GM21360 (cell line): ENCODE measurements around the gene ZNF189.

ENCODE experiments used
- ATAC-seq: cut with Tn5 transposase; IDR thresholded peaks from one replicate; pipeline ENCODE4 v1.9.1; 2021; ENCODE audit warnings: mild to moderate bottlenecking, moderate library complexity; ENCODE audit not compliant: unreplicated experiment

ZNF189 gene

GRCh38 chr9:101417977-101418376, 19.3 kb downstream of the ZNF189 start:
- no peak for ATAC-seq

- no peak for ATAC-seq
These were observed 20.1 kb downstream of the ZNF189 start for GRCh38 chr9:101418518-101419430.

- no peak for ATAC-seq
These were observed 21.2 kb downstream of the ZNF189 start for GRCh38 chr9:101419863-101420262.

- no peak for ATAC-seq
These were observed 23.0 kb downstream of the ZNF189 start for GRCh38 chr9:101421653-101422065.

GRCh38 chr9:101427358-101427757, 28.7 kb downstream of the ZNF189 start:
- ATAC-seq: no peak

GRCh38 chr9:101427957-101428655, 29.5 kb downstream of the ZNF189 start:
- ATAC-seq: peak; percentile 63

GRCh38 chr9:101428909-101429308, 30.3 kb downstream of the ZNF189 start:
- no peak for ATAC-seq

GRCh38 chr9:101429736-101430135, 31.1 kb downstream of the ZNF189 start:
- no peak for ATAC-seq

- ATAC-seq: no peak
These were observed 33.5 kb downstream of the ZNF189 start for GRCh38 chr9:101432171-101432570.

GRCh38 chr9:101432740-101433139, 34.1 kb downstream of the ZNF189 start:
- ATAC-seq: no peak

GRCh38 chr9:101433229-101433628, 34.6 kb downstream of the ZNF189 start:
- no peak for ATAC-seq

- no peak for ATAC-seq
These were observed 36.3 kb downstream of the ZNF189 start for GRCh38 chr9:101434998-101435397.

GRCh38 chr9:101435601-101436079, 37.0 kb downstream of the ZNF189 start, which contains the start of gene ALDOB:
Gene ALDOB, minus strand, starts transcription at chr9:101435774. Its CDS starts 4,887 bp downstream, at chr9:101430887.
- no peak for ATAC-seq

- no peak for ATAC-seq
These were observed 39.2 kb downstream of the ZNF189 start for GRCh38 chr9:101437806-101438232.

- ATAC-seq: no peak
These were observed 39.9 kb downstream of the ZNF189 start for GRCh38 chr9:101438523-101438922.

- no peak for ATAC-seq
These were observed 42.1 kb downstream of the ZNF189 start for GRCh38 chr9:101440714-101441230.

GRCh38 chr9:101442318-101442717, 43.7 kb downstream of the ZNF189 start:
- ATAC-seq: no peak

- ATAC-seq: no peak
These were observed 44.1 kb downstream of the ZNF189 start for GRCh38 chr9:101442736-101443135.

- no peak for ATAC-seq
These were observed 44.7 kb downstream of the ZNF189 start for GRCh38 chr9:101443364-101443771.

GRCh38 chr9:101445353-101446029, 46.8 kb downstream of the ZNF189 start:
- no peak for ATAC-seq

- no peak for ATAC-seq
These were observed 48.1 kb downstream of the ZNF189 start for GRCh38 chr9:101446732-101447131.
